Epithelial cell of esophagus (primary cell): ENCODE data around the gene LRMDA.

Experiments used
- DNase-seq: peaks from one replicate; pipeline ENCODE4 v3.0.0; 2010; ENCODE audit warnings: low read depth
- H3K4me3 ChIP-seq: 2 replicates; pipeline ENCODE4 v1.5.1; 2011; ENCODE audit warnings: mild to moderate bottlenecking, low read length, control low read depth
- CTCF ChIP-seq: IDR thresholded peaks from 2 replicates; pipeline ENCODE4 v1.5.1; 2011; ENCODE audit warnings: low read depth, mild to moderate bottlenecking, low read length, control low read depth, inconsistent platforms; ENCODE audit not compliant: insufficient read depth; ENCODE audit errors: missing control alignments

The LRMDA gene

DNA sequence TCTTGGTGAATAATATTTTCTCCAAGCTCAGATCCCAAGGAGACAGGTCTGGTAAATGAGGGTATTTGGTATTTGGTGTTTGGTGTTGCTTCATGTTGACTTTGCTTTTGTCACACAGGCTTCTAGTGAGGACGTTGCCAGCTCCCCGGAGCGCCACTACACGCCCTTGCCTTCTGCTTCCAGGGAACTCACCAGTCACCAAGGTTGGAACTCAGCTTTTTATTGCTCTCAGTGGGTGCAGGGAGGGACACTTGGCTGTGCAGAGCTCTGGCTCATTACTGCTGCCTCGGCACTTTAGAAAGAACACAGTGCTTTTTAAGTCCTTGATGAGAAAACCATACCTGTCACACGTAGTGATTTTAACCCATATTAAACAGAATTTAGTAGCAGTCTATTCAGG is 892.9 kb downstream of the LRMDA start:
- no peak for TF ChIP-seq CTCF
- H3K4me3 ChIP-seq: no peak overlapping the region
- no peak for DNase-seq

- peak; percentile 44 for DNase-seq
- no peak overlapping the region for H3K4me3 ChIP-seq
These were observed 896.0 kb downstream of the LRMDA start for GRCh38 chr10:76327441-76327840.

GRCh38 chr10:76328348-76328747 is 896.9 kb downstream of the LRMDA start:
- H3K4me3 ChIP-seq: no peak overlapping the region
- DNase-seq: no peak
- TF ChIP-seq CTCF: no peak

More at GRCh38 chr10:76327441-76327840, 896.0 kb downstream of the LRMDA start:
- no peak for TF ChIP-seq CTCF

- no peak for TF ChIP-seq CTCF
- H3K4me3 ChIP-seq: no peak overlapping the region
- peak; percentile 79 for DNase-seq
These were observed 898.6 kb downstream of the LRMDA start for GRCh38 chr10:76329891-76330575.

DNA sequence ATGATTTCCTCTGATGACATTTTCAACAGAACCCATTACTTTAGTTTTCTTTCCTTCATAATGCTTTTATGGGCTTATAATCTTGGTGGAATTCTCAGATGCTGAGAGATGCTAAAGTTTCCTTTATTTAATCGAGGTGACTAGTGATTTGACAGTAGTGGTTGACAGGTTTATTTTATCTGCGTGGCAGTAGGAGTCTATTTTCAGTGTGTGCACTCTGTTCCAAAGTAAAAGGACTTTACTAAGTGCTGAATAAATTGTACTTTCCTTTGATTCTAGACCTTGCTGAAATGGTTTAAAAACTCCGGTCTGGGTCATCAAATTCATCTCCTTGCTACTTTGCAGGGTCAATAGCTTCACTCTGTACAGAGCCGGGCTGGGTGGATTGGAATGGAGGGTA is 900.3 kb downstream of the LRMDA start:
- TF ChIP-seq CTCF: no peak
- H3K4me3 ChIP-seq: no peak overlapping the region
- no peak for DNase-seq

DNA sequence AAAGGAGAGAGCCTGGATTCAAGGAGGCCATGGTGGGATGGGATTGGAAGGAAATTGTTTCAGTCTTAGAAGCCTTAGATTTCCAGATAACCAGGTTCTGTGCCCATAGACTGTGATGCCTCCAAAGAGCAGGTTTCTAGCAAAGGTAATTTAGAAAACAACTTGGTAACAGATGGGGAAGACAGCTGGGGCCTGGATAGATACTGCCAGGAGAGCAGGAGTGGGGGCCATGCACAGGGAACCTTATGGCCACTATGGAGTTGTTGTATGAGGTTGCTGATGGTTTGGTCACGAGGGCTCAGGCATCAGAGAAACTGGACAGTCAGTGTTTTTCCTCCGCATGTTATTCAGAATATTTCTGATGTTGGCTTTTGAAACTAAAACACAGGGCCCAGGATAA is 901.9 kb downstream of the LRMDA start:
- H3K4me3 ChIP-seq: no peak overlapping the region
- DNase-seq: no peak
- TF ChIP-seq CTCF: no peak

- no peak overlapping the region for H3K4me3 ChIP-seq
- TF ChIP-seq CTCF: no peak
- DNase-seq: no peak
These were observed 902.4 kb downstream of the LRMDA start for GRCh38 chr10:76333796-76334195.
